ENCODE data around the gene CDH23. TPM values are rescaled to one million over a fixed set of nuclear protein-coding genes. Genes with fewer than 3 reads are reported as not detected.
A peak's percentile ranks its signal among the peaks of the same experiment; 100 is the strongest.

Gene CDH23
- total RNA-seq, 6 donors from 2014 or later = 4.7 to 29.3 (median 10.4) TPM

DNA sequence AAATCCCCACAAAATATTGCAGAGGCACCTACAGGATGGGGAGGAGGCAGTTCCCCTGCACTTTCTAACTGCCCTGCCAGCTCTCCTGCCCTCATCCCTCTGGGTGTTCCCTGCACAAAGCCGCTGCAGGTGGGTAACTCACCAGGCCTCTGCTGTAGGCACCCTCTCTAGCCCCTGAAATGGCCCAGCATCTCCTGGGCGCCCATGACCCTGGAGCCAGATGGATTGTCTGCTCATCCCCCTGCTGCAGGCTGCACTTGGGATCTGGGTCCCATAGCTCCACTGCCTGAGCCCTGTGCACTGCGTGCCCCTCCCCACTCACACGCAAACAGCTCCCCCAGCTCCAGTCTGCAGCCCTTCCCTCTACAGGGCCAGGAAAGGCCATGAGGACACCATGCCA is 192.0 kb downstream of the CDH23 start:
- no peak overlapping the region for H3K27ac ChIP-seq
- DNase-seq (no peak), ATAC-seq (ENCODE audit: low FRiP score in 2 of 2) (no peak)
- H3K27me3 ChIP-seq = no peaks in the 10 kb centered on the region
- no peak overlapping the region for H3K4me3 ChIP-seq
- no peaks in the 10 kb centered on the region for H3K9me3 ChIP-seq
- H3K4me1 ChIP-seq = peaks cover 7 to 12% (median 8%) of the 10 kb centered on the region in 4 donors
- WGBS, 2 donors = 85 to 93% methylated on average over 3 to 4 of the region's 4 CpGs
- H3K36me3 ChIP-seq = no peaks in the 10 kb centered on the region
- TF ChIP-seq POLR2A (IDR thresholded peaks at IDR 0.05) (no peak), EP300 (IDR thresholded peaks at IDR 0.05) (no peak), POLR2AphosphoS5 (IDR thresholded peaks at IDR 0.05) (no peak)
- TF ChIP-seq, protein P1, sequence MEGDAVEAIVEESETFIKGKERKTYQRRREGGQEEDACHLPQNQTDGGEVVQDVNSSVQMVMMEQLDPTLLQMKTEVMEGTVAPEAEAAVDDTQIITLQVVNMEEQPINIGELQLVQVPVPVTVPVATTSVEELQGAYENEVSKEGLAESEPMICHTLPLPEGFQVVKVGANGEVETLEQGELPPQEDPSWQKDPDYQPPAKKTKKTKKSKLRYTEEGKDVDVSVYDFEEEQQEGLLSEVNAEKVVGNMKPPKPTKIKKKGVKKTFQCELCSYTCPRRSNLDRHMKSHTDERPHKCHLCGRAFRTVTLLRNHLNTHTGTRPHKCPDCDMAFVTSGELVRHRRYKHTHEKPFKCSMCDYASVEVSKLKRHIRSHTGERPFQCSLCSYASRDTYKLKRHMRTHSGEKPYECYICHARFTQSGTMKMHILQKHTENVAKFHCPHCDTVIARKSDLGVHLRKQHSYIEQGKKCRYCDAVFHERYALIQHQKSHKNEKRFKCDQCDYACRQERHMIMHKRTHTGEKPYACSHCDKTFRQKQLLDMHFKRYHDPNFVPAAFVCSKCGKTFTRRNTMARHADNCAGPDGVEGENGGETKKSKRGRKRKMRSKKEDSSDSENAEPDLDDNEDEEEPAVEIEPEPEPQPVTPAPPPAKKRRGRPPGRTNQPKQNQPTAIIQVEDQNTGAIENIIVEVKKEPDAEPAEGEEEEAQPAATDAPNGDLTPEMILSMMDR (IDR thresholded peaks at IDR 0.05) = no peak

DNA sequence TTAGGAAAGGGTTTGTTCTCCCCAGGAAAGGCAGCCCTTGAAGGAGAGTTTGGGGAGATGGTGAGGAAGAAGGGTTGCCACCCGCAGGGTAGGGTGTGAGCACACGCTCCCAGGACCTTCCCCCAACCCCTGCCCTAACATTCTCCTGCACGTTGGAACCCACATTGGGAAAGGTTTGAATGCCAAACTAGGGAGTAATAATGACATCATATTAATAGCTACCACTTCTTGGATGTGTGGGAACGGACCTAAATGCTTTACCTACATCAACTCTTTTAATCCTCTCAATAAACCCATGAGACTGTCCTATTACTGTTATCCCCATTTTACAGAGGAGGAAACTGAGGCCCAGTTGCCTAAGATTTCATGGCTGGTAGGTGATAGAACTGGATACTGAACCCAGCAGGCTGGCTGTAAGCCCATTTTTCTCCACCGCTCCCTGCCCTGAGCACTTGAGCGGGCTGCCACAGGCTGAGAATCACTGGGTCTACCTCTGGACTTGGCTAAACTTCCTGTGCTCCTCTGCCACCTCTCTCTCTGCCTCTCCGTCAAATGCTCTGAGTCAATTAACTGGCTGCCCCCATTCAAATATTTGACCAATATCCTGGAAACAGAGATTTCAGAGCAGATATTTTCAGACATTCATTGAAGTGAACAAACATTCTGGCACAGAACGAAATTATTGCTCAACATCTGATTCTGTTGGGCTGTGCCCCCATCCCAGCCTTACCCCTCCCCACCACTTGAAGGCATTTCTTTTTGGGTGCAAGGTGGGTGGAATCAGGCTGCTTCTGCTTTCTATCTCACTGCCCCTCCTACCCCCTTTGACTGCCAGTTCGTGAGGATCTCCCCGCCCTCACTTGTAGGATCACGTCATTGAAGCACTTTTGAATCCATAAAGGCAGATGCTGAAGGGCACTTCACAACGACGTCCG is 193.2 kb downstream of the CDH23 start:
- ATAC-seq (ENCODE audit: low FRiP score in 2 of 2) = peak; percentile 44 to 64
- TF ChIP-seq POLR2A (IDR thresholded peaks at IDR 0.05) = no peak
- TF ChIP-seq, protein P1 (IDR thresholded peaks at IDR 0.05) = no peak
- no peak for TF ChIP-seq EP300 (IDR thresholded peaks at IDR 0.05)
- peak in 1 of 2 donors; percentile 17 for TF ChIP-seq POLR2AphosphoS5 (IDR thresholded peaks at IDR 0.05)
- Histone ChIP-seq H3K9me3 (no peaks in the 10 kb centered on the region), H3K27ac (peak overlapping the region in 1 of 4 donors; percentile 11), H3K4me1 (peaks cover 7 to 12% (median 8%) of the 10 kb centered on the region in 4 donors), H3K4me3 (no peak overlapping the region), H3K27me3 (no peaks in the 10 kb centered on the region), H3K36me3 (no peaks in the 10 kb centered on the region)
- no peak for DNase-seq
- 43 to 46% methylated on average over 14 of the region's 14 CpGs for WGBS, 2 donors

DNA sequence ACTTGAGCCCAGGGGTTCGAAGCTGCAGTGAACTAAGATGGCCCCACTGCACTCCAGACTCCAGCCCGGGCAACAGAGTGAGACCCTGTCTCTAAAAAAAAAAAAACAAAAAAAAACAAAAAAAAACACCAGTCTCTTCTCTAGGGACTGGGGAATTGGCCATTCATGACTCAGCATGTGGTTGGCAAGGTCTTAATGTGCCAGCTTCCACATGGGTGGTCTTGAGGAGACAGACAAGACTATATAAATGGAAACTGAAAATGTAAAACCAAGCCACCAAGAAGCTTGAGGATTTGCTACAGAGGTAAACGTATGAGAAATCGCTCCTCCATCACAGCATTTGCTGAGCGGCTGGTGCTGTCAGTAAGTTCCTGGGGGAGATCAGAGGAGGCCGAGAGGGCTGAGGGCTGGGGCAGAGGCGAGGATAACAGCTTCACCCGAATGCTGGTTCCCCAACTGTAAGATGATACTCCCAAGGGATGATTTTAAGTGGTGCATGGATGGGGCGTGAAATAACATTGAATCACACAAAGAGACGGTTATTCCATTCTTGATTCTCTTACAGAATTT is 194.1 kb downstream of the CDH23 start:
- no peak overlapping the region for H3K4me3 ChIP-seq
- TF ChIP-seq EP300 (IDR thresholded peaks at IDR 0.05) = no peak
- no peak for TF ChIP-seq POLR2A (IDR thresholded peaks at IDR 0.05)
- TF ChIP-seq POLR2AphosphoS5 (IDR thresholded peaks at IDR 0.05) = no peak
- TF ChIP-seq, protein P1 (IDR thresholded peaks at IDR 0.05) = no peak
- 77 to 81% methylated on average over 10 of the region's 10 CpGs for WGBS, 2 donors

DNA sequence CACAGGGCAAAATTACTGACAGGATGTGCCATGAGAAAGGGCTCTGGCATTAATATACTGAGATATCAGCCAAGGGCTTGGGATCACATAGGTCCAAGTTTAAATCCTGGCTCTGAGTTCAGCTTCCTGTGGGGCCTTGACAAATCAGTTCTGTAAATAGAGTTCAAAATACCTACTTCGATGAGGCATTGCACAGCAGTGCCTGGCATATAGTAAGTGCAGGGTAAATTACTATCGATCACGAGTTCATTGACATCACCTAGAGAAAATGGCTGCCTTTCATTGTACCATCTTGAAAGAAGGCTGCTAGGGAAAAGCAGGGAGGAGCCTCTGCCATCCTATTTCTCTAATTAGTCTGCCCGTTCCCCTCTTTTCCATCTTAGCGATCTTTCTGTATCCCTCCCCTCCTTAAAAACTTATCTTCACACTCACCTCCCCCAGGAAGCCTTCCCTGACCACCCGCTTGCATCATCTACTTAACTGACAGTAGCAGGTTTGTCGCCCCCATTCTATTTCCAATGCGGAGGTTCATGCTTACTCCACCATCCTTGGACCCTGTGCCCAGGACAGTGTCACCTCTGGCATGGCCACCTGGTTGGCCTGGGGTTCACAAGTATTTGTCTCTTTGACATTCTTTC is 198.3 kb downstream of the CDH23 start:
- no peaks in the 10 kb centered on the region for H3K9me3 ChIP-seq
- TF ChIP-seq POLR2AphosphoS5 (IDR thresholded peaks at IDR 0.05) (no peak), EP300 (IDR thresholded peaks at IDR 0.05) (no peak), POLR2A (IDR thresholded peaks at IDR 0.05) (no peak)
- TF ChIP-seq, protein P1 (IDR thresholded peaks at IDR 0.05) = no peak
- H3K4me1 ChIP-seq = peaks cover 4 to 25% (median 19%) of the 10 kb centered on the region in 4 donors
- DNase-seq = no peak
- no peaks in the 10 kb centered on the region for H3K36me3 ChIP-seq
- no peak for ATAC-seq (ENCODE audit: low FRiP score in 2 of 2)
- H3K27ac ChIP-seq = no peak overlapping the region
- WGBS, 2 donors = 92 to 94% methylated on average over 8 of the region's 8 CpGs
- no peak overlapping the region for H3K4me3 ChIP-seq
- H3K27me3 ChIP-seq = no peaks in the 10 kb centered on the region

More for the DNA sequence above, 194.1 kb downstream of the CDH23 start:
- Histone ChIP-seq H3K27ac (no peak overlapping the region), H3K27me3 (no peaks in the 10 kb centered on the region), H3K9me3 (no peaks in the 10 kb centered on the region), H3K36me3 (no peaks in the 10 kb centered on the region), H3K4me1 (peaks cover 7 to 12% (median 8%) of the 10 kb centered on the region in 4 donors)
- ATAC-seq (ENCODE audit: low FRiP score in 2 of 2) = no peak
- no peak for DNase-seq

All from upper lobe of left lung (tissue), 6 donors.